ENCODE measurements around the gene SLC5A10. TPM values are rescaled to one million over a fixed set of nuclear protein-coding genes. Genes with fewer than 3 reads are reported as not detected.

SLC5A10 gene
- total and polyA plus RNA-seq, 2 experiments from 2014 or later = 0.10 TPM; not detected in 1

GRCh38 chr17:18961634-18962493 is 9.9 kb downstream of the SLC5A10 start (continued):
- TF ChIP-seq, protein P1, sequence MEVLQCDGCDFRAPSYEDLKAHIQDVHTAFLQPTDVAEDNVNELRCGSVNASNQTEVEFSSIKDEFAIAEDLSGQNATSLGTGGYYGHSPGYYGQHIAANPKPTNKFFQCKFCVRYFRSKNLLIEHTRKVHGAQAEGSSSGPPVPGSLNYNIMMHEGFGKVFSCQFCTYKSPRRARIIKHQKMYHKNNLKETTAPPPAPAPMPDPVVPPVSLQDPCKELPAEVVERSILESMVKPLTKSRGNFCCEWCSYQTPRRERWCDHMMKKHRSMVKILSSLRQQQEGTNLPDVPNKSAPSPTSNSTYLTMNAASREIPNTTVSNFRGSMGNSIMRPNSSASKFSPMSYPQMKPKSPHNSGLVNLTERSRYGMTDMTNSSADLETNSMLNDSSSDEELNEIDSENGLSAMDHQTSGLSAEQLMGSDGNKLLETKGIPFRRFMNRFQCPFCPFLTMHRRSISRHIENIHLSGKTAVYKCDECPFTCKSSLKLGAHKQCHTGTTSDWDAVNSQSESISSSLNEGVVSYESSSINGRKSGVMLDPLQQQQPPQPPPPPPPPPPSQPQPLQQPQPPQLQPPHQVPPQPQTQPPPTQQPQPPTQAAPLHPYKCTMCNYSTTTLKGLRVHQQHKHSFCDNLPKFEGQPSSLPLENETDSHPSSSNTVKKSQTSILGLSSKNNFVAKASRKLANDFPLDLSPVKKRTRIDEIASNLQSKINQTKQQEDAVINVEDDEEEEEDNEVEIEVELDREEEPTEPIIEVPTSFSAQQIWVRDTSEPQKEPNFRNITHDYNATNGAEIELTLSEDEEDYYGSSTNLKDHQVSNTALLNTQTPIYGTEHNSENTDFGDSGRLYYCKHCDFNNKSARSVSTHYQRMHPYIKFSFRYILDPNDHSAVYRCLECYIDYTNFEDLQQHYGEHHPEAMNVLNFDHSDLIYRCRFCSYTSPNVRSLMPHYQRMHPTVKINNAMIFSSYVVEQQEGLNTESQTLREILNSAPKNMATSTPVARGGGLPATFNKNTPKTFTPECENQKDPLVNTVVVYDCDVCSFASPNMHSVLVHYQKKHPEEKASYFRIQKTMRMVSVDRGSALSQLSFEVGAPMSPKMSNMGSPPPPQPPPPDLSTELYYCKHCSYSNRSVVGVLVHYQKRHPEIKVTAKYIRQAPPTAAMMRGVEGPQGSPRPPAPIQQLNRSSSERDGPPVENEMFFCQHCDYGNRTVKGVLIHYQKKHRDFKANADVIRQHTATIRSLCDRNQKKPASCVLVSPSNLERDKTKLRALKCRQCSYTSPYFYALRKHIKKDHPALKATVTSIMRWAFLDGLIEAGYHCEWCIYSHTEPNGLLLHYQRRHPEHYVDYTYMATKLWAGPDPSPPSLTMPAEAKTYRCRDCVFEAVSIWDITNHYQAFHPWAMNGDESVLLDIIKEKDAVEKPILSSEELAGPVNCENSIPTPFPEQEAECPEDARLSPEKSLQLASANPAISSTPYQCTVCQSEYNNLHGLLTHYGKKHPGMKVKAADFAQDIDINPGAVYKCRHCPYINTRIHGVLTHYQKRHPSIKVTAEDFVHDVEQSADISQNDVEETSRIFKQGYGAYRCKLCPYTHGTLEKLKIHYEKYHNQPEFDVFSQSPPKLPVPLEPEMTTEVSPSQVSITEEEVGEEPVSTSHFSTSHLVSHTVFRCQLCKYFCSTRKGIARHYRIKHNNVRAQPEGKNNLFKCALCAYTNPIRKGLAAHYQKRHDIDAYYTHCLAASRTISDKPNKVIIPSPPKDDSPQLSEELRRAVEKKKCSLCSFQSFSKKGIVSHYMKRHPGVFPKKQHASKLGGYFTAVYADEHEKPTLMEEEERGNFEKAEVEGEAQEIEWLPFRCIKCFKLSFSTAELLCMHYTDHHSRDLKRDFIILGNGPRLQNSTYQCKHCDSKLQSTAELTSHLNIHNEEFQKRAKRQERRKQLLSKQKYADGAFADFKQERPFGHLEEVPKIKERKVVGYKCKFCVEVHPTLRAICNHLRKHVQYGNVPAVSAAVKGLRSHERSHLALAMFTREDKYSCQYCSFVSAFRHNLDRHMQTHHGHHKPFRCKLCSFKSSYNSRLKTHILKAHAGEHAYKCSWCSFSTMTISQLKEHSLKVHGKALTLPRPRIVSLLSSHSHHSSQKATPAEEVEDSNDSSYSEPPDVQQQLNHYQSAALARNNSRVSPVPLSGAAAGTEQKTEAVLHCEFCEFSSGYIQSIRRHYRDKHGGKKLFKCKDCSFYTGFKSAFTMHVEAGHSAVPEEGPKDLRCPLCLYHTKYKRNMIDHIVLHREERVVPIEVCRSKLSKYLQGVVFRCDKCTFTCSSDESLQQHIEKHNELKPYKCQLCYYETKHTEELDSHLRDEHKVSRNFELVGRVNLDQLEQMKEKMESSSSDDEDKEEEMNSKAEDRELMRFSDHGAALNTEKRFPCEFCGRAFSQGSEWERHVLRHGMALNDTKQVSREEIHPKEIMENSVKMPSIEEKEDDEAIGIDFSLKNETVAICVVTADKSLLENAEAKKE (CRISPR knock-in tag; IDR thresholded peaks at IDR 0.05) = no peak
- TF ChIP-seq STAT1 (IDR thresholded peaks at IDR 0.05; ENCODE audit: unreplicated experiment) (no peak), EZH2phosphoT487 (IDR thresholded peaks at IDR 0.05; ENCODE audit: unreplicated experiment) (no peak), CREB1 (CRISPR knock-in tag; IDR thresholded peaks at IDR 0.05; ENCODE audit: low read depth) (no peak)
- TF ChIP-seq, protein P2, sequence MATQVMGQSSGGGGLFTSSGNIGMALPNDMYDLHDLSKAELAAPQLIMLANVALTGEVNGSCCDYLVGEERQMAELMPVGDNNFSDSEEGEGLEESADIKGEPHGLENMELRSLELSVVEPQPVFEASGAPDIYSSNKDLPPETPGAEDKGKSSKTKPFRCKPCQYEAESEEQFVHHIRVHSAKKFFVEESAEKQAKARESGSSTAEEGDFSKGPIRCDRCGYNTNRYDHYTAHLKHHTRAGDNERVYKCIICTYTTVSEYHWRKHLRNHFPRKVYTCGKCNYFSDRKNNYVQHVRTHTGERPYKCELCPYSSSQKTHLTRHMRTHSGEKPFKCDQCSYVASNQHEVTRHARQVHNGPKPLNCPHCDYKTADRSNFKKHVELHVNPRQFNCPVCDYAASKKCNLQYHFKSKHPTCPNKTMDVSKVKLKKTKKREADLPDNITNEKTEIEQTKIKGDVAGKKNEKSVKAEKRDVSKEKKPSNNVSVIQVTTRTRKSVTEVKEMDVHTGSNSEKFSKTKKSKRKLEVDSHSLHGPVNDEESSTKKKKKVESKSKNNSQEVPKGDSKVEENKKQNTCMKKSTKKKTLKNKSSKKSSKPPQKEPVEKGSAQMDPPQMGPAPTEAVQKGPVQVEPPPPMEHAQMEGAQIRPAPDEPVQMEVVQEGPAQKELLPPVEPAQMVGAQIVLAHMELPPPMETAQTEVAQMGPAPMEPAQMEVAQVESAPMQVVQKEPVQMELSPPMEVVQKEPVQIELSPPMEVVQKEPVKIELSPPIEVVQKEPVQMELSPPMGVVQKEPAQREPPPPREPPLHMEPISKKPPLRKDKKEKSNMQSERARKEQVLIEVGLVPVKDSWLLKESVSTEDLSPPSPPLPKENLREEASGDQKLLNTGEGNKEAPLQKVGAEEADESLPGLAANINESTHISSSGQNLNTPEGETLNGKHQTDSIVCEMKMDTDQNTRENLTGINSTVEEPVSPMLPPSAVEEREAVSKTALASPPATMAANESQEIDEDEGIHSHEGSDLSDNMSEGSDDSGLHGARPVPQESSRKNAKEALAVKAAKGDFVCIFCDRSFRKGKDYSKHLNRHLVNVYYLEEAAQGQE (IDR thresholded peaks at IDR 0.05; ENCODE audit: unreplicated experiment) = no peak

Measured in GM23338 (cell line).